GM12878 (cell line): Measurements from ENCODE around the gene PDHA1.

Experiments
- EZH2 ChIP-seq: IDR thresholded peaks from 2 replicates; pipeline ENCODE4 v1.6.1; 2012; ENCODE audit warnings: low read depth, mild to moderate bottlenecking, control low read depth, inconsistent platforms, low read length, borderline replicate concordance; ENCODE audit not compliant: control insufficient read depth
- HDAC6 ChIP-seq: fragments of 200-600 bp; sonication (generic); IDR thresholded peaks from one replicate; pipeline ENCODE4 v1.8.0; 2017; ENCODE audit warnings: antibody characterized with exemption; ENCODE audit not compliant: unreplicated experiment
- JUNB ChIP-seq: IDR thresholded peaks from 2 replicates; pipeline ENCODE4 v1.6.1; 2016; ENCODE audit warnings: antibody characterized with exemption, mild to moderate bottlenecking
- MTA2 ChIP-seq: fragments of 450-650 bp; IDR thresholded peaks from 2 replicates; pipeline ENCODE4 v1.6.1; 2016; ENCODE audit warnings: low read depth, mild to moderate bottlenecking, moderate library complexity
- MTA3 ChIP-seq: IDR thresholded peaks from 2 replicates; pipeline ENCODE4 v1.6.1; 2012; ENCODE audit warnings: low read length, inconsistent platforms, borderline replicate concordance
- NFYB ChIP-seq: IDR thresholded peaks from 2 replicates; pipeline ENCODE4 v1.6.1; 2011; ENCODE audit warnings: low read depth, mild to moderate bottlenecking, low read length, improper control_type of control experiment, moderate library complexity; ENCODE audit not compliant: insufficient read depth
- POLR2AphosphoS5 ChIP-seq: IDR thresholded peaks from 2 replicates; pipeline ENCODE4 v1.6.1; 2011; ENCODE audit warnings: mild to moderate bottlenecking, low read length, inconsistent platforms
- ZNF274 ChIP-seq: IDR thresholded peaks from one replicate; pipeline ENCODE4 v1.8.0; 2011; ENCODE audit not compliant: insufficient read length, insufficient read depth
- TF ChIP-seq, protein P1 (sequence below): fragments of 450-650 bp; IDR thresholded peaks from 2 replicates; pipeline ENCODE4 v1.6.1; 2017; ENCODE audit warnings: mild to moderate bottlenecking, moderate library complexity
- TF ChIP-seq, protein P2 (sequence below): IDR thresholded peaks from 2 replicates; pipeline ENCODE4 v1.6.1; 2012; ENCODE audit warnings: mild to moderate bottlenecking, low read depth, low read length

DNA sequence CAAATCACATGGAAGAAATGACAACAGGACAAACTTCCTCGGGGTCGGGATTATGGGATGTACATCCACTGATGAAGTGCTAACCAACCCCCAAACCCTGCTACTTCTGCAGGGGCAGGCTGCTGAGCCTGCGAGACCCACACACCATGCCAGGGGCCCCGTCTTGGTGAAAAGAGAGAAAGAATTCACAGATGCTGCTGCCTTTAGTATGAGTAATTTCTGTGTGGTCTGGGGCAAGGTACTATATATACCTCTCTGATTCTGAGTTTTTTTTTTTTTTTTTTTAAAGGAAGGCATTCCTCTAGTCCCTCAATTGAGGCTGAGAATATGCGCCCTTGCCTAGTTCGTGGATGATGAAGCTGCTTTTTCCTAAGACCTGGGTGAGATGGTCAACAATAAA is 24.8 kb downstream of the PDHA1 start:
- TF ChIP-seq ZNF274 (no peak), POLR2AphosphoS5 (no peak), EZH2 (no peak), MTA3 (no peak), NFYB (no peak), HDAC6 (no peak), JUNB (no peak), MTA2 (no peak)
- TF ChIP-seq, protein P1, sequence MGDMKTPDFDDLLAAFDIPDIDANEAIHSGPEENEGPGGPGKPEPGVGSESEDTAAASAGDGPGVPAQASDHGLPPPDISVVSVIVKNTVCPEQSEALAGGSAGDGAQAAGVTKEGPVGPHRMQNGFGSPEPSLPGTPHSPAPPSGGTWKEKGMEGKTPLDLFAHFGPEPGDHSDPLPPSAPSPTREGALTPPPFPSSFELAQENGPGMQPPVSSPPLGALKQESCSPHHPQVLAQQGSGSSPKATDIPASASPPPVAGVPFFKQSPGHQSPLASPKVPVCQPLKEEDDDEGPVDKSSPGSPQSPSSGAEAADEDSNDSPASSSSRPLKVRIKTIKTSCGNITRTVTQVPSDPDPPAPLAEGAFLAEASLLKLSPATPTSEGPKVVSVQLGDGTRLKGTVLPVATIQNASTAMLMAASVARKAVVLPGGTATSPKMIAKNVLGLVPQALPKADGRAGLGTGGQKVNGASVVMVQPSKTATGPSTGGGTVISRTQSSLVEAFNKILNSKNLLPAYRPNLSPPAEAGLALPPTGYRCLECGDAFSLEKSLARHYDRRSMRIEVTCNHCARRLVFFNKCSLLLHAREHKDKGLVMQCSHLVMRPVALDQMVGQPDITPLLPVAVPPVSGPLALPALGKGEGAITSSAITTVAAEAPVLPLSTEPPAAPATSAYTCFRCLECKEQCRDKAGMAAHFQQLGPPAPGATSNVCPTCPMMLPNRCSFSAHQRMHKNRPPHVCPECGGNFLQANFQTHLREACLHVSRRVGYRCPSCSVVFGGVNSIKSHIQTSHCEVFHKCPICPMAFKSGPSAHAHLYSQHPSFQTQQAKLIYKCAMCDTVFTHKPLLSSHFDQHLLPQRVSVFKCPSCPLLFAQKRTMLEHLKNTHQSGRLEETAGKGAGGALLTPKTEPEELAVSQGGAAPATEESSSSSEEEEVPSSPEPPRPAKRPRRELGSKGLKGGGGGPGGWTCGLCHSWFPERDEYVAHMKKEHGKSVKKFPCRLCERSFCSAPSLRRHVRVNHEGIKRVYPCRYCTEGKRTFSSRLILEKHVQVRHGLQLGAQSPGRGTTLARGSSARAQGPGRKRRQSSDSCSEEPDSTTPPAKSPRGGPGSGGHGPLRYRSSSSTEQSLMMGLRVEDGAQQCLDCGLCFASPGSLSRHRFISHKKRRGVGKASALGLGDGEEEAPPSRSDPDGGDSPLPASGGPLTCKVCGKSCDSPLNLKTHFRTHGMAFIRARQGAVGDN, result no peak
- TF ChIP-seq, protein P2, sequence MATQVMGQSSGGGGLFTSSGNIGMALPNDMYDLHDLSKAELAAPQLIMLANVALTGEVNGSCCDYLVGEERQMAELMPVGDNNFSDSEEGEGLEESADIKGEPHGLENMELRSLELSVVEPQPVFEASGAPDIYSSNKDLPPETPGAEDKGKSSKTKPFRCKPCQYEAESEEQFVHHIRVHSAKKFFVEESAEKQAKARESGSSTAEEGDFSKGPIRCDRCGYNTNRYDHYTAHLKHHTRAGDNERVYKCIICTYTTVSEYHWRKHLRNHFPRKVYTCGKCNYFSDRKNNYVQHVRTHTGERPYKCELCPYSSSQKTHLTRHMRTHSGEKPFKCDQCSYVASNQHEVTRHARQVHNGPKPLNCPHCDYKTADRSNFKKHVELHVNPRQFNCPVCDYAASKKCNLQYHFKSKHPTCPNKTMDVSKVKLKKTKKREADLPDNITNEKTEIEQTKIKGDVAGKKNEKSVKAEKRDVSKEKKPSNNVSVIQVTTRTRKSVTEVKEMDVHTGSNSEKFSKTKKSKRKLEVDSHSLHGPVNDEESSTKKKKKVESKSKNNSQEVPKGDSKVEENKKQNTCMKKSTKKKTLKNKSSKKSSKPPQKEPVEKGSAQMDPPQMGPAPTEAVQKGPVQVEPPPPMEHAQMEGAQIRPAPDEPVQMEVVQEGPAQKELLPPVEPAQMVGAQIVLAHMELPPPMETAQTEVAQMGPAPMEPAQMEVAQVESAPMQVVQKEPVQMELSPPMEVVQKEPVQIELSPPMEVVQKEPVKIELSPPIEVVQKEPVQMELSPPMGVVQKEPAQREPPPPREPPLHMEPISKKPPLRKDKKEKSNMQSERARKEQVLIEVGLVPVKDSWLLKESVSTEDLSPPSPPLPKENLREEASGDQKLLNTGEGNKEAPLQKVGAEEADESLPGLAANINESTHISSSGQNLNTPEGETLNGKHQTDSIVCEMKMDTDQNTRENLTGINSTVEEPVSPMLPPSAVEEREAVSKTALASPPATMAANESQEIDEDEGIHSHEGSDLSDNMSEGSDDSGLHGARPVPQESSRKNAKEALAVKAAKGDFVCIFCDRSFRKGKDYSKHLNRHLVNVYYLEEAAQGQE, result no peak
